ENCODE measurements around the gene HOXB8.
A peak's percentile ranks its signal among the peaks of the same experiment; 100 is the strongest.

HOXB8 gene

DNA sequence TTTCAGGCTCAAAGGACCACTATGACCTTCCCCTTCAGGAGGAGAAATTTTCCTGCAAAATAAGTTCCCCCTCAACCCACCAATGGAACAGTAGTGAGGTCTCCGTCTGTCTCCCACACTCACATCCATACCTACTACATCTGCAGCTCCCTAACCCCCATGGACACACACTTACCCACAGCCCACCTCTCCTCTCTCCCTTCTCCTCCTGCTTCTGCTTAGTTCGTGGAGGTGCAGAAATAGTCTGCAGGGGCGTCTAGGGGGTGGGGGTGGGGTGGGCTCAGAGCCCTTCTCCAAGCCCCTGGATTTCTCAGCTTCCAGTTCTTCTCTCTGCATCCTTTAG is 45.9 kb downstream of the HOXB8 start:
- Histone ChIP-seq H3K9ac (ENCODE audit: low read length in 5 of 5) (peak overlapping the region in 3 of 5 donors; percentile 26 to 41 (median 33)), H3K4me3 (ENCODE audit: low read depth in 1 of 5, low read length in 5 of 5) (peak overlapping the region in 4 of 5 donors; percentile 43 to 48 (median 44)), H3K4me1 (ENCODE audit: control insufficient read depth in 5 of 5, insufficient read depth in 5 of 5, low read length in 5 of 5) (peaks cover 12 to 92% (median 86%) of the 10 kb centered on the region in 5 donors), H3K27ac (ENCODE audit: low read depth, low read length) (peak overlapping the region; percentile 91), H3K36me3 (ENCODE audit: control insufficient read depth in 5 of 5, insufficient read depth in 5 of 5, low read length in 5 of 5) (peaks cover 0 to 6% (median 0%) of the 10 kb centered on the region in 5 donors), H3K9me3 (ENCODE audit: control insufficient read depth in 5 of 5, low read length in 5 of 5) (no peaks in the 10 kb centered on the region), H3K27me3 (ENCODE audit: control insufficient read depth in 5 of 5, insufficient read depth in 4 of 5, low read length in 5 of 5) (no peaks in the 10 kb centered on the region)

DNA sequence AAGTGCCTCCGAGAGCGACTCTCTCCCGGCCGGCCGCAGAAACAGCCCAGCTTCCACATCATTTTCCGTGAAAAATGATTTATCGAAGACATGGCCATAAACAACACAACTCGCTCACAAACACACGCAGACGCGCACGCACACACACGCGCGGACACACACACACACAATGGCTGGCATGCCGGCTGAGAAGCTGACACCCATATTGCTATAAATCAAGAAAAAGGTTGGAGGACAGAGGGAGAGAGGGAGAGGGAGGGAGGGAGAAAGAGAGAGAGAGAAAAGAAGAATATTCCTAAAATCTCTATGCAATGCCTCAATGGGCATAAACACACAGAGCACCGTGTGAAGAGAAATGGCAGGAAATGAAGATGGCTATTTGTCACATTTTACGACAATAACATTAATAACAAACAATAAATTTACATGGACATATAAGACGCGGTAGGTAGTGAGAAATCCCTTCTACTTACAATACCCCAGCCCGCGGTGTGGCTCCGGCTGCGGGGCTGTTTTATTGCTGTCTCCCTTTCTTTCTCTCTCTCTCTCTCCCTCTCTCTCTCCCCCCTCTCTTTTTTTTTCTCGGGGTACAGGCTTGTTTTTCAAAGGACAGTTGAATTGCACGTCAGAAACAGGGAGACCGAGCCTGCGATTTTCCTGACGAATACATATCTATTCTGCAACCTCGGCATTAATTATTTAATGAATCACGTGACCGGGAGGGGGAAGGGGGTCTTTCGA is 46.4 kb downstream of the HOXB8 start:
- Histone ChIP-seq H3K27me3 (ENCODE audit: control insufficient read depth in 5 of 5, insufficient read depth in 4 of 5, low read length in 5 of 5) (no peaks in the 10 kb centered on the region), H3K4me3 (ENCODE audit: low read depth in 1 of 5, low read length in 5 of 5) (peak overlapping the region; percentile 31 to 48 (median 44)), H3K9me3 (ENCODE audit: control insufficient read depth in 5 of 5, low read length in 5 of 5) (no peaks in the 10 kb centered on the region), H3K4me1 (ENCODE audit: control insufficient read depth in 5 of 5, insufficient read depth in 5 of 5, low read length in 5 of 5) (peaks cover 12 to 95% (median 90%) of the 10 kb centered on the region in 5 donors), H3K36me3 (ENCODE audit: control insufficient read depth in 5 of 5, insufficient read depth in 5 of 5, low read length in 5 of 5) (peaks cover 0 to 6% (median 0%) of the 10 kb centered on the region in 5 donors), H3K9ac (ENCODE audit: low read length in 5 of 5) (peak overlapping the region in 4 of 5 donors; percentile 23 to 41 (median 30)), H3K27ac (ENCODE audit: low read depth, low read length) (peak overlapping the region; percentile 75)

DNA sequence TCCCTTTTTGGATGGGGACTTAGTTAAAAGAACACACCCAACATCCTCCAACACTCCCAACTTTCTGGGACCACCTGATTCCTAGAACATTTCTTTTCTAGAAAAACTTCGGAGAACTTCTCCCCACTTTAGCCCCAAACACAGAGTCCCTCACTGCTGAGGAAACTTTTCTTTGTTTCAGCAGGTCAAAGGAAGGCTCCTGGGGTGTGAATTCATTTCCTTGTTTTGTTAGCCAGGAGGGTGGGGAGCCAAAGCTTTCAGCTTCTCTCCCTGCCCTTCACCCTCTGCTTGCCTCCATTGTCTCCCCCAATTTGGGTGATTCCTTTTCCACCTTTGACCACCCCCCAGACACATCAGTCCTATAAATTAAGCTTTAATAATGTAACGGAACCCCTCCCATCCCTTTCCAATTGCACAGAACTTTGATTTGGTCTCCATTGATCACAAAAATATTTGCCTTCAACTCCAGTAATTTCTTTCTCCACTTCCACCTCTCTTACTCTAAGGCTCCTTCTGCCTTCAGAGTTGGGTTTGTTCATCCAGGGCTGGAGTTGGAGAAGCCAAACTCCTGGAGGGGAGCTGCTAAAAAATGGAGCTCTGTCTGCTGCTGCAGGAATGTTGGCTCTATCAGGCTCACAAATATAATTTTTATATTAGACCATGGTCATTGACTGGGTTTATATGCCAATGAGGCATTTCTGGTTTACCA is 47.3 kb downstream of the HOXB8 start:
- Histone ChIP-seq H3K9ac (ENCODE audit: low read length in 5 of 5) (peak overlapping the region in 1 of 5 donors; percentile 13), H3K9me3 (ENCODE audit: control insufficient read depth in 5 of 5, low read length in 5 of 5) (no peaks in the 10 kb centered on the region), H3K36me3 (ENCODE audit: control insufficient read depth in 5 of 5, insufficient read depth in 5 of 5, low read length in 5 of 5) (peaks cover 0 to 3% (median 0%) of the 10 kb centered on the region in 5 donors), H3K4me3 (ENCODE audit: low read depth in 1 of 5, low read length in 5 of 5) (peak overlapping the region in 4 of 5 donors; percentile 4 to 48 (median 44)), H3K27ac (ENCODE audit: low read depth, low read length) (peak overlapping the region; percentile 75), H3K4me1 (ENCODE audit: control insufficient read depth in 5 of 5, insufficient read depth in 5 of 5, low read length in 5 of 5) (peaks cover 16 to 95% (median 88%) of the 10 kb centered on the region in 5 donors), H3K27me3 (ENCODE audit: control insufficient read depth in 5 of 5, insufficient read depth in 4 of 5, low read length in 5 of 5) (no peaks in the 10 kb centered on the region)

DNA sequence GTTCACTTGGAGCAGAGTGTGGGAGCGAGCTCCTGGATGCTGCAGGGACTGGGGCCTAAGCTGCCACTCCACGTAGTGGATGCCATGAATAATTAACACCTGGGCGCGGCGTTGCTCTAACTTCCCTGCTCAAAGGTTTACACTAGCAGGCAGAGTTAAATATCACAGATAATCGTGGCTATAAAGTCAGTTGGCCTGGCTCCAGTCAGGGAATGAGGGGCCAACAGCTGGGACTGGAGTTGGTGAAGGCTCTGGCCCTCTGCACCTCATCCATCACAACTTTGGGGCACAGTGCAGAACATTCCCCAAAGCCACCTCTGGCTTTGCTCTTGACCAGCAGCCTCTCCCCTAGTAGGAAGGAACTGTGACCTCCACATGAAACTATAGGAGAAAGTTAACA is 47.9 kb downstream of the HOXB8 start:
- Histone ChIP-seq H3K4me1 (ENCODE audit: control insufficient read depth in 5 of 5, insufficient read depth in 5 of 5, low read length in 5 of 5) (peaks cover 12 to 95% (median 86%) of the 10 kb centered on the region in 5 donors), H3K36me3 (ENCODE audit: control insufficient read depth in 5 of 5, insufficient read depth in 5 of 5, low read length in 5 of 5) (peaks cover 0 to under 1% (median 0%) of the 10 kb centered on the region in 5 donors), H3K9me3 (ENCODE audit: control insufficient read depth in 5 of 5, low read length in 5 of 5) (no peaks in the 10 kb centered on the region), H3K9ac (ENCODE audit: low read length in 5 of 5) (no peak overlapping the region), H3K27me3 (ENCODE audit: control insufficient read depth in 5 of 5, insufficient read depth in 4 of 5, low read length in 5 of 5) (no peaks in the 10 kb centered on the region), H3K27ac (ENCODE audit: low read depth, low read length) (peak overlapping the region; percentile 75), H3K4me3 (ENCODE audit: low read depth in 1 of 5, low read length in 5 of 5) (peak overlapping the region in 1 of 5 donors; percentile 30)

DNA sequence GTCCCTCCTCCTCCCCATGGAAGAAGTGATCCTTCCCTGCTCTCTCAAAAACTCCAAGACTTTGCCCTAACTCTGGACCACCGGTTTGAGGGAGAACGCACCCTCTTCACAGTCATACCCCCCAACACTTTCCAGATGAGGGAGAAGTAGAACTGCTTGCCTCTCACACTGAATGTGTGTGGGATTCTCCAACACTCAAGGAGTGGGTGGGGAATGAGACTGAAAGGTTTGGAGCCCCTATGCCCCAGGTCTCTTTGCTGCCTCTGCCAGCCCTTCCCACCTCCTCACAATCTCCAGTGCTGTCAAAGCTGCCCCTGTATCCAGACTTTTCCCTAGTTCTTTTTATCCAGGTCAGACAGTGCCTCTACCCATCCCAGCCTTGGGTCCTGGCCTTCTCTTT is 48.4 kb downstream of the HOXB8 start:
- peaks cover 12 to 94% (median 82%) of the 10 kb centered on the region in 5 donors for H3K4me1 ChIP-seq (ENCODE audit: control insufficient read depth in 5 of 5, insufficient read depth in 5 of 5, low read length in 5 of 5)
- no peak overlapping the region for H3K9ac ChIP-seq (ENCODE audit: low read length in 5 of 5)
- H3K9me3 ChIP-seq (ENCODE audit: control insufficient read depth in 5 of 5, low read length in 5 of 5), result no peaks in the 10 kb centered on the region
- H3K27me3 ChIP-seq (ENCODE audit: control insufficient read depth in 5 of 5, insufficient read depth in 4 of 5, low read length in 5 of 5), result no peaks in the 10 kb centered on the region
- H3K4me3 ChIP-seq (ENCODE audit: low read depth in 1 of 5, low read length in 5 of 5), result no peak overlapping the region
- peak overlapping the region; percentile 75 for H3K27ac ChIP-seq (ENCODE audit: low read depth, low read length)
- no peaks in the 10 kb centered on the region for H3K36me3 ChIP-seq (ENCODE audit: control insufficient read depth in 5 of 5, insufficient read depth in 5 of 5, low read length in 5 of 5)

DNA sequence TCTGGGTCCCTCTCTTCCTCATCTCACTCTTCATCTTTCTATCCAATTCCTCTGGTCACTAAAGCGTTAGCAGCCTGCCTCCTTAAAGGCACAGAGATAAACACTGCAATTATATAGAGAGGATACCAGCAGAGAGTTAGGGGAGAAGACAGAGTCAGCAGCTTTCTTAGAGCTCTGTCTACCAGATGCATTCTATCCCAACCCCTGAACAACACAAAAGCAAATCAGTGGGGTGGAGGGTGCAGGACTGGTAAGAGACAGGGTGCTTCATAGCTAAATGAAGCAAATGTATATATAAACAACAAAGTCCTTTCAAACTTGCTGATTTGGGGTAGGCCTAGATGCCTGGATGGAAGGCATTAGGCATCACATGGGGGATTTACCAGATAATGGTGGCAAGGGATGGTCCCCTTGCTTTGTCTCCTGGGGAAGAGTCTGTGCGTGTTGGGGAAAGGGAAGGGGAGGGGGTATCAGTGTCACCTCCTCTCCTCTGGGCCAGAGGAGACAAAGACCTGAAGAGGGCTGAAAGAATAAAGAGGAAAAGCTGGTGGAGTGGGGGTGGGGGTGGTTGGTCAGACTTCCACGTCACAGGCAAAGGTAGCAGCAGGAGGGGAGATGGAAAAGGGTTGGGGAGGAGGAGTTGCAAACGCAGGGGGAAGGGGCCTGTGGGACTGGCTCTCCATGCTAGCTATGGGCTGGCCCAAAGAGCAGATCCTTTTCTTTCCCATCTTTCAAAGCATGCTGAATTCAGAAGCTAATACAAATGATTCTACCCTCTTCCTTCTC is 49.0 kb downstream of the HOXB8 start:
- H3K4me3 ChIP-seq (ENCODE audit: low read depth in 1 of 5, low read length in 5 of 5), result no peak overlapping the region
- H3K9ac ChIP-seq (ENCODE audit: low read length in 5 of 5), result peak overlapping the region in 1 of 5 donors; percentile 22
- H3K9me3 ChIP-seq (ENCODE audit: control insufficient read depth in 5 of 5, low read length in 5 of 5), result no peaks in the 10 kb centered on the region
- no peaks in the 10 kb centered on the region for H3K27me3 ChIP-seq (ENCODE audit: control insufficient read depth in 5 of 5, insufficient read depth in 4 of 5, low read length in 5 of 5)
- peaks cover 12 to 94% (median 80%) of the 10 kb centered on the region in 5 donors for H3K4me1 ChIP-seq (ENCODE audit: control insufficient read depth in 5 of 5, insufficient read depth in 5 of 5, low read length in 5 of 5)
- H3K27ac ChIP-seq (ENCODE audit: low read depth, low read length), result peak overlapping the region; percentile 75
- H3K36me3 ChIP-seq (ENCODE audit: control insufficient read depth in 5 of 5, insufficient read depth in 5 of 5, low read length in 5 of 5), result no peaks in the 10 kb centered on the region

DNA sequence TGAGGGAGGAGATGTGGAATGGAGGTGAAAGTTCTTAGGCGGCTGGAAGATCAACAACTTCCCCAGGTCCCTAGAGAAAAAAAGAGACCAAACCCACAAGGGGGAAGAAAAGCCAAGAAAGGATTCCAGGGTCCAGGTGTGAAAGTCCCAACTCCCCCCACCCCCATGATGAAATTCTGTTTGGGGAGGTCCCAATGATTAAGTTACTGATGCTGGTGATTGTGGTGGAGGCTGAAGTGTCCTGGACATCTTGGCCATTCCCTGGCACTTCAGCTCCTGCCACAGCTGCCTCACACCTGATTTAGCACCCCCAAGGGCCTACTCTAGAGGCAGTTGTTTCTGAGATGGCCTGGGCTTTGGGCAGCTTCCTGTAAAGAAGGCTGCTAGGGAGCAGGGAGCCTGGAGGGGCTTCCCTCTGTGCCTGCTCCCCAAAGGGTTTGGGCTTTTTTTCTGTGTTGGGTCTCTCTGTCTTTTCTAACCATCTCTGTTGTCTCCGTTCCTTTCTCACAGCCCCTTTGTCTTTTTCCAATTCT is 50.0 kb downstream of the HOXB8 start:
- no peaks in the 10 kb centered on the region for H3K36me3 ChIP-seq (ENCODE audit: control insufficient read depth in 5 of 5, insufficient read depth in 5 of 5, low read length in 5 of 5)
- peaks cover 9 to 92% (median 77%) of the 10 kb centered on the region in 5 donors for H3K4me1 ChIP-seq (ENCODE audit: control insufficient read depth in 5 of 5, insufficient read depth in 5 of 5, low read length in 5 of 5)
- H3K27me3 ChIP-seq (ENCODE audit: control insufficient read depth in 5 of 5, insufficient read depth in 4 of 5, low read length in 5 of 5), result no peaks in the 10 kb centered on the region
- peak overlapping the region in 3 of 5 donors; percentile 16 to 73 (median 71) for H3K9ac ChIP-seq (ENCODE audit: low read length in 5 of 5)
- no peaks in the 10 kb centered on the region for H3K9me3 ChIP-seq (ENCODE audit: control insufficient read depth in 5 of 5, low read length in 5 of 5)
- H3K4me3 ChIP-seq (ENCODE audit: low read depth in 1 of 5, low read length in 5 of 5), result peak overlapping the region; percentile 60 to 75 (median 71)
- H3K27ac ChIP-seq (ENCODE audit: low read depth, low read length), result peak overlapping the region; percentile 72

DNA sequence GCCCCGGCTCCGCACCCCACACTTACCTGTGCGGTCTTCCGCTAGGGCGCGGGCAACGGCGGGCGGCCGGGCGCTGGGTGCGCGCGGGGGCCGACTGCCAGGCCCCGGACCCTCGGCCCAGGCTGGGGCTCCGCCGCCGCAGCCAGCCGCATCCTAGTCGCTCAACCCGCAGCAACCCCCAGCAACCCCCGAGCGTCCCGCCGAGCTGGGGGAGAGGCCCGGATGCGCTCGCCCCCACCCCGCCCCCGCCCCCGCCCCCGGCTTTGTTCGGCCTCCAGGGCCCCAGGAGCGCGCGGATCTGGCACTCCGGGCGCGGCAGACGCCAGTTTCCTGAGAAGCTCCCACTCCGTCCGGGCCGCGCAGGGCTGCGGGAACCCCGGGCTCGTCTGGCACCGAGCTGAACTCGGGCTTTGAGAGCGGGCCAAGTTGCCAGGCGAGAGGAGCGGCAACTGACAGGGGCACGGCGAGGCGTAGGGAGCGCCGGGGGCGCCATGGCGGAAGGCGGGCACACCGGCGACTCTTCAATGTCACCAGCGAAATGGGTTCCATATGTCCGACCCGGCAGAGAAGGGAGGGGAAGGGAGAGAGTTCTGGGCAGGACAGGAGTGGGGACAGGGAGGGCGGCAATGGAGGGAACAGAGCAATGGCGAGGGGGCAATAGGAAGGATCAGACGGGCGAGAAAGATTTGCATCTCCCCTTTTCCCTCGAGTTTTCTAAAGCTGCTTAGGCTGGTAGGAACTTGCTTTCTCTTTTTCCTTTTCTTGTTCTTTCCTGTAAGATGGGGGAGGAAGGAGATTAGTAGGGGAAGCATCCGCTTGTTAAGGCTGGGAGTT is 50.7 kb downstream of the HOXB8 start:
- Histone ChIP-seq H3K4me3 (ENCODE audit: low read depth in 1 of 5, low read length in 5 of 5) (peak overlapping the region; percentile 60 to 75 (median 71)), H3K4me1 (ENCODE audit: control insufficient read depth in 5 of 5, insufficient read depth in 5 of 5, low read length in 5 of 5) (peaks cover 9 to 94% (median 77%) of the 10 kb centered on the region in 5 donors), H3K27me3 (ENCODE audit: control insufficient read depth in 5 of 5, insufficient read depth in 4 of 5, low read length in 5 of 5) (no peaks in the 10 kb centered on the region), H3K9me3 (ENCODE audit: control insufficient read depth in 5 of 5, low read length in 5 of 5) (no peaks in the 10 kb centered on the region), H3K9ac (ENCODE audit: low read length in 5 of 5) (peak overlapping the region; percentile 16 to 73 (median 71)), H3K36me3 (ENCODE audit: control insufficient read depth in 5 of 5, insufficient read depth in 5 of 5, low read length in 5 of 5) (peaks cover 0 to 1% (median 0%) of the 10 kb centered on the region in 5 donors), H3K27ac (ENCODE audit: low read depth, low read length) (peak overlapping the region; percentile 72)

DNA sequence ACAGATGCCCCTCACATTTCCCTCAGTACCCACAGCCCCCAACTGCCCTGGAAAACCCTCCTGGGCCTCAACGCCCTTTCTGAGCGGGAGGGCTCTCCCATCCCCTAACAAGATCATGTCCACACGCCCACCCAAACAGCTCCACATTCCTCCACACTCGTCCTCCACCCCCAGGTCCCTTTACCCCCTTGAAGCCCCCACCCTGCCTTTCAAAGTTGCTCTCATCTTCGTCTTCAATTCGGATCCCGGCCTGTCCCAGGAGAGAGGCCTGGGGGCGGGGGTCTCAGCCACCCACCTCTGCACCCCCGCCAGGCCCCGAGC is 51.3 kb downstream of the HOXB8 start:
- Histone ChIP-seq H3K27ac (ENCODE audit: low read depth, low read length) (peak overlapping the region; percentile 50), H3K9ac (ENCODE audit: low read length in 5 of 5) (peak overlapping the region in 2 of 5 donors; percentile 1 to 9), H3K36me3 (ENCODE audit: control insufficient read depth in 5 of 5, insufficient read depth in 5 of 5, low read length in 5 of 5) (peaks cover 0 to 3% (median 0%) of the 10 kb centered on the region in 5 donors), H3K27me3 (ENCODE audit: control insufficient read depth in 5 of 5, insufficient read depth in 4 of 5, low read length in 5 of 5) (no peaks in the 10 kb centered on the region), H3K4me1 (ENCODE audit: control insufficient read depth in 5 of 5, insufficient read depth in 5 of 5, low read length in 5 of 5) (peaks cover 9 to 95% (median 77%) of the 10 kb centered on the region in 5 donors), H3K4me3 (ENCODE audit: low read depth in 1 of 5, low read length in 5 of 5) (peak overlapping the region in 4 of 5 donors; percentile 38 to 74 (median 43)), H3K9me3 (ENCODE audit: control insufficient read depth in 5 of 5, low read length in 5 of 5) (no peaks in the 10 kb centered on the region)
